ENCODE results near the gene TCERG1. TPM values are rescaled to one million over a fixed set of nuclear protein-coding genes. Genes with fewer than 3 reads are reported as not detected.

TCERG1 gene
- polyA plus RNA-seq, 1 donor from 2014 or later: 238 TPM

- Histone ChIP-seq H3K27me3 (ENCODE audit: insufficient read depth, low read depth, low read length) (no peaks in the 10 kb centered on the region), H3K9me2 (ENCODE audit: insufficient read depth, low read length) (no peaks in the 10 kb centered on the region), H3K36me3 (ENCODE audit: insufficient read depth, low read length) (peaks cover 4% of the 10 kb centered on the region)
Measured at GRCh38 chr5:146457431-146457830, 10.3 kb downstream of the TCERG1 start.

DNA sequence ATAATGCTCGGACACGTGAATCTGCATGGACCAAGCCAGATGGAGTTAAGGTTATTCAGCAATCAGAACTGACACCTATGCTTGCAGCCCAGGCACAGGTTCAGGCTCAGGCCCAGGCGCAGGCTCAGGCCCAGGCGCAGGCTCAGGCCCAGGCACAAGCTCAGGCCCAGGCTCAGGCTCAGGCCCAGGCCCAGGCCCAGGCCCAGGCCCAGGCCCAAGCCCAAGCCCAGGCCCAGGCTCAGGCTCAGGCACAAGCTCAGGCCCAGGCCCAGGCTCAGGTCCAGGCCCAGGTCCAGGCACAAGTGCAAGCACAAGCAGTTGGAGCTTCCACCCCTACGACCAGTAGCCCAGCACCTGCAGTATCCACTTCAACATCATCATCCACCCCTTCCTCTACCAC, 11.8 kb downstream of the TCERG1 start:
- Histone ChIP-seq H3K79me2 (replicated peaks; ENCODE audit: insufficient read depth, low read length) (peaks cover 33% of the 10 kb centered on the region), H3K4me2 (ENCODE audit: low read length) (no peak overlapping the region), H3F3A (ENCODE audit: insufficient read depth, low read length, poor library complexity, severe bottlenecking) (no peaks in the 10 kb centered on the region), H3K27me3 (ENCODE audit: insufficient read depth, low read depth, low read length) (no peaks in the 10 kb centered on the region), H2AFZ (ENCODE audit: low read depth, low read length) (no peak overlapping the region), H3K27ac (ENCODE audit: low read length) (no peak overlapping the region), H3K9me3 (ENCODE audit: low read length) (no peaks in the 10 kb centered on the region), H3K36me3 (ENCODE audit: insufficient read depth, low read length) (peaks cover 7% of the 10 kb centered on the region), H3K9ac (ENCODE audit: low read length) (no peak overlapping the region), H4K20me1 (ENCODE audit: insufficient read depth) (peaks cover 8% of the 10 kb centered on the region), H3K9me2 (ENCODE audit: insufficient read depth, low read length) (no peaks in the 10 kb centered on the region), H3K4me3 (ENCODE audit: low read length) (no peak overlapping the region)
- TF ChIP-seq MXI1 (conservative IDR thresholded peaks at IDR 0.05; ENCODE audit: poor library complexity, severe bottlenecking) (no peak), TAF1 (IDR thresholded peaks at IDR 0.05; ENCODE audit: low read depth) (no peak), POLR2AphosphoS5 (IDR thresholded peaks at IDR 0.05) (no peak), RAD21 (conservative IDR thresholded peaks at IDR 0.05) (no peak), EZH2 (IDR thresholded peaks at IDR 0.05; ENCODE audit: borderline replicate concordance, insufficient read depth, low read length, poor library complexity, severe bottlenecking) (no peak)
- TF ChIP-seq, protein P1, sequence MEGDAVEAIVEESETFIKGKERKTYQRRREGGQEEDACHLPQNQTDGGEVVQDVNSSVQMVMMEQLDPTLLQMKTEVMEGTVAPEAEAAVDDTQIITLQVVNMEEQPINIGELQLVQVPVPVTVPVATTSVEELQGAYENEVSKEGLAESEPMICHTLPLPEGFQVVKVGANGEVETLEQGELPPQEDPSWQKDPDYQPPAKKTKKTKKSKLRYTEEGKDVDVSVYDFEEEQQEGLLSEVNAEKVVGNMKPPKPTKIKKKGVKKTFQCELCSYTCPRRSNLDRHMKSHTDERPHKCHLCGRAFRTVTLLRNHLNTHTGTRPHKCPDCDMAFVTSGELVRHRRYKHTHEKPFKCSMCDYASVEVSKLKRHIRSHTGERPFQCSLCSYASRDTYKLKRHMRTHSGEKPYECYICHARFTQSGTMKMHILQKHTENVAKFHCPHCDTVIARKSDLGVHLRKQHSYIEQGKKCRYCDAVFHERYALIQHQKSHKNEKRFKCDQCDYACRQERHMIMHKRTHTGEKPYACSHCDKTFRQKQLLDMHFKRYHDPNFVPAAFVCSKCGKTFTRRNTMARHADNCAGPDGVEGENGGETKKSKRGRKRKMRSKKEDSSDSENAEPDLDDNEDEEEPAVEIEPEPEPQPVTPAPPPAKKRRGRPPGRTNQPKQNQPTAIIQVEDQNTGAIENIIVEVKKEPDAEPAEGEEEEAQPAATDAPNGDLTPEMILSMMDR (IDR thresholded peaks at IDR 0.05; ENCODE audit: poor library complexity, severe bottlenecking): no peak
- TF ChIP-seq, protein P2, sequence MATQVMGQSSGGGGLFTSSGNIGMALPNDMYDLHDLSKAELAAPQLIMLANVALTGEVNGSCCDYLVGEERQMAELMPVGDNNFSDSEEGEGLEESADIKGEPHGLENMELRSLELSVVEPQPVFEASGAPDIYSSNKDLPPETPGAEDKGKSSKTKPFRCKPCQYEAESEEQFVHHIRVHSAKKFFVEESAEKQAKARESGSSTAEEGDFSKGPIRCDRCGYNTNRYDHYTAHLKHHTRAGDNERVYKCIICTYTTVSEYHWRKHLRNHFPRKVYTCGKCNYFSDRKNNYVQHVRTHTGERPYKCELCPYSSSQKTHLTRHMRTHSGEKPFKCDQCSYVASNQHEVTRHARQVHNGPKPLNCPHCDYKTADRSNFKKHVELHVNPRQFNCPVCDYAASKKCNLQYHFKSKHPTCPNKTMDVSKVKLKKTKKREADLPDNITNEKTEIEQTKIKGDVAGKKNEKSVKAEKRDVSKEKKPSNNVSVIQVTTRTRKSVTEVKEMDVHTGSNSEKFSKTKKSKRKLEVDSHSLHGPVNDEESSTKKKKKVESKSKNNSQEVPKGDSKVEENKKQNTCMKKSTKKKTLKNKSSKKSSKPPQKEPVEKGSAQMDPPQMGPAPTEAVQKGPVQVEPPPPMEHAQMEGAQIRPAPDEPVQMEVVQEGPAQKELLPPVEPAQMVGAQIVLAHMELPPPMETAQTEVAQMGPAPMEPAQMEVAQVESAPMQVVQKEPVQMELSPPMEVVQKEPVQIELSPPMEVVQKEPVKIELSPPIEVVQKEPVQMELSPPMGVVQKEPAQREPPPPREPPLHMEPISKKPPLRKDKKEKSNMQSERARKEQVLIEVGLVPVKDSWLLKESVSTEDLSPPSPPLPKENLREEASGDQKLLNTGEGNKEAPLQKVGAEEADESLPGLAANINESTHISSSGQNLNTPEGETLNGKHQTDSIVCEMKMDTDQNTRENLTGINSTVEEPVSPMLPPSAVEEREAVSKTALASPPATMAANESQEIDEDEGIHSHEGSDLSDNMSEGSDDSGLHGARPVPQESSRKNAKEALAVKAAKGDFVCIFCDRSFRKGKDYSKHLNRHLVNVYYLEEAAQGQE (IDR thresholded peaks at IDR 0.05; ENCODE audit: borderline replicate concordance): no peak

More at GRCh38 chr5:146457431-146457830, 10.3 kb downstream of the TCERG1 start:
- Histone ChIP-seq H3K9ac (ENCODE audit: low read length) (no peak overlapping the region), H3K27ac (ENCODE audit: low read length) (no peak overlapping the region), H3K9me3 (ENCODE audit: low read length) (no peaks in the 10 kb centered on the region), H3K4me2 (ENCODE audit: low read length) (no peak overlapping the region), H3K79me2 (replicated peaks; ENCODE audit: insufficient read depth, low read length) (peaks cover 47% of the 10 kb centered on the region), H3F3A (ENCODE audit: insufficient read depth, low read length, poor library complexity, severe bottlenecking) (no peaks in the 10 kb centered on the region), H4K20me1 (ENCODE audit: insufficient read depth) (peaks cover 8% of the 10 kb centered on the region), H2AFZ (ENCODE audit: low read depth, low read length) (no peak overlapping the region), H3K4me3 (ENCODE audit: low read length) (no peak overlapping the region)
- TF ChIP-seq, protein P1 (IDR thresholded peaks at IDR 0.05; ENCODE audit: poor library complexity, severe bottlenecking): no peak
- TF ChIP-seq RAD21 (conservative IDR thresholded peaks at IDR 0.05): no peak
- no peak for TF ChIP-seq EP300 (conservative IDR thresholded peaks at IDR 0.05; ENCODE audit: poor library complexity, severe bottlenecking)

All from neural cell (in vitro differentiated cells).